Activated B cell treated with CpG ODN at 0.5 μM for 24 hours (primary cell): ENCODE results near the gene ZNF629. TPM values are rescaled to one million over a fixed set of nuclear protein-coding genes. Genes with fewer than 3 reads are reported as not detected.

Experiments used
- ATAC-seq: fragments of 200-7000 bp; cut with Tn5 transposase; one replicate; pipeline ENCODE4 v1.10.0; 2021; ENCODE audit warnings: low read depth, mild to moderate bottlenecking, moderate library complexity
- CTCF ChIA-PET: fragments of 350-600 bp; sonication (Branson Sonifier 250); formaldehyde crosslinking; loops from one replicate; lab custom pipeline; 2021; ENCODE audit warnings: antibody characterized with exemption; lab: Charles Lee
- POLR2A ChIA-PET: fragments of 350-600 bp; sonication (Branson Sonifier 250); formaldehyde crosslinking; loops from one replicate; lab custom pipeline; 2021; ENCODE audit warnings: antibody characterized with exemption; lab: Charles Lee
- DNase-seq: peaks from one replicate; pipeline ENCODE4 v3.0.0; 2022
- H3K27ac Mint-ChIP-seq: one replicate; pipeline ENCODE4 v1.8.0; 2020; ENCODE audit warnings: mixed read lengths
- H3K27me3 Mint-ChIP-seq: one replicate; pipeline ENCODE4 v1.8.0; 2021; ENCODE audit warnings: mixed read lengths
- H3K36me3 Mint-ChIP-seq: one replicate; pipeline ENCODE4 v1.8.0; 2021; ENCODE audit warnings: low read depth, mixed read lengths
- H3K4me1 Mint-ChIP-seq: one replicate; pipeline ENCODE4 v1.8.0; 2021; ENCODE audit warnings: mixed read lengths
- H3K4me3 Mint-ChIP-seq: one replicate; pipeline ENCODE4 v1.8.0; 2020; ENCODE audit warnings: mild to moderate bottlenecking, mixed read lengths
- H3K9me3 Mint-ChIP-seq: one replicate; pipeline ENCODE4 v1.8.0; 2020; ENCODE audit warnings: mixed read lengths
- CTCF ChIP-seq: fragments of 200-600 bp; IDR thresholded peaks from one replicate; pipeline ENCODE4 v1.8.0; 2022; ENCODE audit warnings: antibody characterized with exemption, mild to moderate bottlenecking
- intact Hi-C: fragments of 100-400 bp; cut with micrococcal nuclease; formaldehyde crosslinking; loops from one replicate; pipeline ENCODE4 v1.15.1; 2024
- total RNA-seq: library from RNA; stranded (reverse); gene quantifications from 2 replicates; pipeline ENCODE4 v1.2.3, GENCODE V29; 2022

ZNF629 gene
- total RNA-seq, 1 donor from 2014 or later, result 9.1 TPM

GRCh38 chr16:30782486-30783279 is 4.3 kb downstream of the ZNF629 start:
- Mint-ChIP-seq H3K4me3 (no peak overlapping the region), H3K4me1 (peaks cover 12% of the 10 kb centered on the region), H3K27me3 (peaks cover 6% of the 10 kb centered on the region), H3K36me3 (peaks cover 19% of the 10 kb centered on the region), H3K27ac (no peak overlapping the region), H3K9me3 (no peaks in the 10 kb centered on the region)
- TF ChIP-seq CTCF, result no peak
- CTCF ChIA-PET, result interaction anchor here (1.2 kb wide), 1 partner anchor 62 kb away, joined by 3 read pairs; no protein-coding TSS in a partner anchor
- intact Hi-C loops, result no loop called here
- POLR2A ChIA-PET, result interaction anchor here (1.4 kb wide), 1 partner anchor 23 kb away, joined by 4 read pairs; no protein-coding TSS in a partner anchor
- DNase-seq, result no peak
- ATAC-seq, result no peak

GRCh38 chr16:30780549-30780948 is 6.5 kb downstream of the ZNF629 start:
- ChIA-PET POLR2A (interaction anchor here (1.0 kb wide), 1 partner anchor 24 kb away, joined by 3 read pairs; no protein-coding TSS in a partner anchor), CTCF (no interaction called here)
- H3K36me3 Mint-ChIP-seq, result peaks cover 19% of the 10 kb centered on the region
- H3K27ac Mint-ChIP-seq, result no peak overlapping the region
- H3K4me1 Mint-ChIP-seq, result peaks cover 9% of the 10 kb centered on the region
- no peak for TF ChIP-seq CTCF
- no peaks in the 10 kb centered on the region for H3K9me3 Mint-ChIP-seq
- ATAC-seq, result no peak
- intact Hi-C loops, result no loop called here
- DNase-seq, result no peak
- H3K4me3 Mint-ChIP-seq, result no peak overlapping the region
- peaks cover 11% of the 10 kb centered on the region for H3K27me3 Mint-ChIP-seq

- no peaks in the 10 kb centered on the region for H3K9me3 Mint-ChIP-seq
- CTCF ChIA-PET, result no interaction called here
- no peak overlapping the region for H3K4me3 Mint-ChIP-seq
- TF ChIP-seq CTCF, result no peak
- H3K27ac Mint-ChIP-seq, result no peak overlapping the region
- H3K27me3 Mint-ChIP-seq, result peaks cover 11% of the 10 kb centered on the region
- peaks cover 19% of the 10 kb centered on the region for H3K36me3 Mint-ChIP-seq
- ATAC-seq, result no peak
- no peak for DNase-seq
- peaks cover 10% of the 10 kb centered on the region for H3K4me1 Mint-ChIP-seq
- intact Hi-C loops, result no loop called here
- POLR2A ChIA-PET, result interaction anchor here (1.0 kb wide), 1 partner anchor 25 kb away, joined by 3 read pairs; no protein-coding TSS in a partner anchor
Measured at GRCh38 chr16:30780021-30780420, 7.0 kb downstream of the ZNF629 start.

DNA sequence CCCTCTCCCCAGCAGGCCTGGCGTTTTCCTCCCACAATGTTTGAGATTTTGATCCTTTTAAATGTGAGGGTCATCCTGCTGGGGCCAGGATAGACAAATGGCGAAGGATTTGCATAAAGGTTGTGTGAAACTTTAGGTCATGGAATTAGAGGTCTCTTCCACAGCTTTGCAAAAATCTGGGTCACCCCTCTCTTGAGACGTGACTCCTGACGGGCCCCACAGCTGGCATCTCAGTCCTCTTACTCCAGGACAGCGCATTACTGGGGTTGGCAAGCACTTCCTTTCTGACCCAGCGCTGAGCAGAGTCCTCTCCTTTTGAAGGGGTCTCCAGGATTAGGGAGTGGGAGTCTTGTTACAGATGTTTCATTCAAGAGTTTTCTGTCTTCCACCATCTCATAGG is 7.4 kb downstream of the ZNF629 start:
- intact Hi-C loops, result no loop called here
- DNase-seq (no peak), ATAC-seq (no peak)
- POLR2A ChIA-PET, result no interaction called here
- Mint-ChIP-seq H3K27ac (no peak overlapping the region), H3K36me3 (peaks cover 20% of the 10 kb centered on the region), H3K4me1 (peaks cover 14% of the 10 kb centered on the region), H3K4me3 (no peak overlapping the region), H3K27me3 (peaks cover 11% of the 10 kb centered on the region), H3K9me3 (no peaks in the 10 kb centered on the region)
- TF ChIP-seq CTCF, result no peak
- CTCF ChIA-PET, result no interaction called here

- intact Hi-C loops, result no loop called here
- H3K9me3 Mint-ChIP-seq, result no peaks in the 10 kb centered on the region
- no peak overlapping the region for H3K4me3 Mint-ChIP-seq
- ATAC-seq (no peak), DNase-seq (no peak)
- peaks cover 11% of the 10 kb centered on the region for H3K27me3 Mint-ChIP-seq
- peaks cover 17% of the 10 kb centered on the region for H3K4me1 Mint-ChIP-seq
- no peak for TF ChIP-seq CTCF
- no peak overlapping the region for H3K27ac Mint-ChIP-seq
- ChIA-PET CTCF (no interaction called here), POLR2A (interaction anchor here (1.1 kb wide), 1 partner anchor 27 kb away, joined by 5 read pairs; no protein-coding TSS in a partner anchor)
- H3K36me3 Mint-ChIP-seq, result peaks cover 29% of the 10 kb centered on the region
Measured at GRCh38 chr16:30778549-30779244, 8.3 kb downstream of the ZNF629 start.
